GM12872 (cell line): Measurements from ENCODE around the gene TMPRSS13.

Experiments used
- CTCF ChIP-seq: IDR thresholded peaks from 3 replicates; pipeline ENCODE4 v1.5.1; 2011; ENCODE audit warnings: low read depth, mild to moderate bottlenecking, low read length, moderate library complexity; ENCODE audit not compliant: insufficient read depth

Gene TMPRSS13

GRCh38 chr11:117876341-117877119, 52.7 kb downstream of the TMPRSS13 start, which contains the start of gene FXYD6:
Gene FXYD6, minus strand, starts transcription at chr11:117876658. Its CDS starts 33,882 bp downstream, at chr11:117842776.
- TF ChIP-seq CTCF: no peak

- no peak for TF ChIP-seq CTCF
These were observed 53.2 kb downstream of the TMPRSS13 start for GRCh38 chr11:117876059-117876340.

GRCh38 chr11:117875382-117876058, 53.7 kb downstream of the TMPRSS13 start:
- TF ChIP-seq CTCF: no peak

GRCh38 chr11:117874910-117875381, 54.3 kb downstream of the TMPRSS13 start:
- no peak for TF ChIP-seq CTCF

GRCh38 chr11:117874253-117874909, 54.8 kb downstream of the TMPRSS13 start:
- no peak for TF ChIP-seq CTCF

- no peak for TF ChIP-seq CTCF
These were observed 55.4 kb downstream of the TMPRSS13 start for GRCh38 chr11:117873828-117874125.

GRCh38 chr11:117872975-117873827, 56.0 kb downstream of the TMPRSS13 start:
- no peak for TF ChIP-seq CTCF
